Psoas muscle (tissue), 8 donors: ENCODE data around the gene B4GALNT1. TPM values are rescaled to one million over a fixed set of nuclear protein-coding genes. Genes with fewer than 3 reads are reported as not detected.
A peak's percentile ranks its signal among the peaks of the same experiment; 100 is the strongest.

ENCODE experiments used
- ATAC-seq, 4 donors: fragments of 200-7000 bp; cut with Tn5 transposase; one replicate each; pipeline ENCODE4 v1.9.1; 2020; ENCODE audit warnings: moderate library complexity in 3 of 4, mild to moderate bottlenecking in 2 of 4
- DNase-seq, 2 donors: peaks; one replicate each; pipeline ENCODE4 v3.0.0-alpha.2; 2020
- H3K27ac ChIP-seq: fragments of 200-600 bp; one replicate; pipeline ENCODE4 v1.8.0; 2022
- H3K27me3 ChIP-seq, 3 donors: fragments of 200-600 bp in 1 of 3; one replicate each; pipeline versions ENCODE4 v1.6.1 to v1.8.0; 2013 to 2022; ENCODE audit warnings: low read length in 2 of 3, mild to moderate bottlenecking in 2 of 3, moderate library complexity in 1 of 3; ENCODE audit not compliant: insufficient read depth in 3 of 3
- H3K36me3 ChIP-seq, 2 donors: fragments of 200-600 bp in 1 of 2; one replicate each; pipeline versions ENCODE4 v1.6.1 to v1.8.0; 2013 to 2022; ENCODE audit warnings: low read depth in 1 of 2, mild to moderate bottlenecking in 1 of 2, moderate library complexity in 1 of 2; ENCODE audit not compliant: insufficient read depth in 1 of 2
- H3K4me1 ChIP-seq: fragments of 200-600 bp; one replicate; pipeline ENCODE4 v1.8.0; 2022
- H3K4me3 ChIP-seq: fragments of 200-600 bp; one replicate; pipeline ENCODE4 v1.8.0; 2022; ENCODE audit warnings: mild to moderate bottlenecking
- H3K9me3 ChIP-seq: fragments of 200-600 bp; one replicate; pipeline ENCODE4 v1.8.0; 2022
- WGBS, 3 donors: extraction: QIAGEN DNeasy Blood & Tissue Kit; methylation state at CpG; one replicate each; pipeline versions ENCODE4 v1.1.6 to v1.1.7; 2013; 5-methylcytosine and 5-hydroxymethylcytosine counted together
- intact Hi-C, 2 donors: fragments of 100-400 bp; cut with DNase I; formaldehyde crosslinking; loops; one replicate each; pipeline versions ENCODE4 v1.11.0 to v1.14.2; 2022
- polyA plus RNA-seq, 3 donors: library from polyadenylated mRNA; stranded (reverse); fragments of 200-250 nt; gene quantifications; one replicate each; pipeline ENCODE4 v1.2.3, GENCODE V29; 2013
- total RNA-seq, 4 donors: library from RNA; stranded (reverse); fragmentation: NEBNext Ultra II Directional in 2 of 4; extraction: Animal tissue kit (Norgen Biotek cat#: 25700) in 2 of 4; gene quantifications; one replicate each; pipeline versions ENCODE4 v1.2.1 to v1.2.4, GENCODE V29; 2021 to 2023
- TF ChIP-seq, protein P1 (sequence below): fragments of 200-600 bp; IDR thresholded peaks from one replicate; pipeline ENCODE4 v1.8.0; 2022; ENCODE audit warnings: antibody characterized with exemption
- donor health status: healthy with polysubstance abuse.
- donor health status: DM: no; HTN: no; CAD: no; lungs with moderate emphysema.
- donor health status: Bipolar disorder and iron deficiency.
- donor health status: healthy.
- donor health status: DM: yes; HTN: yes; CAD: no.
- donor health status: DM: no; HTN: no; CAD: no.
- donor health status: DM: no; HTN: no; CAD: no.
- donor health status: DM: yes; HTN: yes; CAD: no.

Gene B4GALNT1
- total and polyA plus RNA-seq, 7 donors: 8.2 to 46.7 (median 10.0) TPM

DNA sequence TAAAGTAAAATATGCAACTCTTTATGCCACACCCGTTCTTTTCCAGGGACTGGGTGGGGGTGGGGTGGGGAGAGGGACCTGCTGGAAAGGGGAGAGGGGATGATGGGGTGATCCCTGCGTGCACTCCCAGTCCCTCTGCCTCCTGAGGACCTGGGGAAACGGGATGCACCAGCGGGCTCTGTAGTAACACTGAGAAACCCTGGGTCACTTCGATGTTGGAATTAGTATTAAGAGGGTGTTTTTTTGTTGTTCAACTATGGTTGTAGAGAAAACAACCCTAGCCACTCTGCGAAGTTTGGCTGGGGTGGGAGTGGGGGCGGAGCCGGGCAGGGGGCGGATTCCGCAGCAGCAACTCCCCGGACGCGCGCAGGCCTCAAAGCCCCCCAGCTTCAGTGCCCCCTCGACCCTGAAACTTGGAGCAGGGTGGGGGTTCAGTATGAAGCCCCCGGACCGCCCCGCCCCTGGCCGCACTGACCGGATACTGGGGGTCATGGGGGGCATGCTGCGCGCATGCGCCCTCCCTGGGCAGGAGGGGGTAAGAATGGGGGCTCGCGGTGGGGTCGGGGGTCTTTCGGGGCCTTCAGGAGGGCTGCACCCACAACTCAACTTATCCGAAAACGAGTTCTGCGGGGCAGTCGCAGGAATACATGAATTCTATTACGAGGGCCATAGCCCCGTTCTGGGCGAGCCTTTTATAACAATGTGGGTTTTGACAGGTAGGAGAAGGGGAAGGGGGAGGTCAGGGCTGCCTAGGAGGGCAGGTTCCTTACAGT, 23.0 kb downstream of the B4GALNT1 start:
- peaks cover 5% of the 10 kb centered on the region for H3K4me1 ChIP-seq
- intact Hi-C loops: no loop called here
- DNase-seq: peak; percentile 32 to 70

DNA sequence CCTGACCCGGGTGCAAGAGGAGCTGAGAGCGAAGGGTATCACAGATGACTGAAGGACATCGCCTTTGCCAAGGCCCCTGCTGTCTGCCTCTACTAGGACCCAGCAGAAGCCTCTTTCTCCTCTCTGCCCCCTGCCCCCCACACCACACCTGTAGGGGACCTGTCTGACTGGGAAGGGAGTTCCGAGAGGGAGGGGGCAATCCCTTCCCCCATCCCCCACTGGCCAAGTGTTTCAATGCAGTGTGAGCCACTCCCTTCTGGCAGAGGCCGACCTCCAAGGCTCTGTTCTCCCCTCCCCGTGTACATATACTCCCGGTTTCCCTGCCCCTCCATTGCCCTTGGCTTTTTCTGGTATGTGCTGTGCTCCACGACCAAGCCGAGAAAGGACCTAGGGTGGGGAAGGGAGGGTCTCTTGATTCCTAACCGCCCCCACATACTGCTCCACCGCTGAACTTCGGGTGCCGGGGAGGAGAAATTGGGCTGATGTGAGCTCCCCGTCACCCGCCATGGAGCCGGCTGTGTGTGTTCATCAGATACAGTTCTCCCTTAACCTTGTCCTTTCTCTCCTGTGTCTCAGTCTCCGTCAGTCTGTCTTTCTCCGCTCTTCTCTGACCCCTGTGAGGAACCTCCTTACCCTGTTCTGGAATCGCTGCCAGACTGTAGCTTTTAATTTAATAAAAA, 23.8 kb downstream of the B4GALNT1 start:
- ATAC-seq: no peak

More for the DNA sequence above, 23.0 kb downstream of the B4GALNT1 start:
- peak overlapping the region; percentile 70 for H3K4me3 ChIP-seq
- H3K36me3 ChIP-seq: no peaks in the 10 kb centered on the region
- peak in 1 of 4 donors; percentile 39 for ATAC-seq
- no peaks in the 10 kb centered on the region for H3K9me3 ChIP-seq
- 31 to 34% (median 32%) methylated on average over 33 to 34 of the region's 34 CpGs for WGBS, 3 donors
- peaks cover 0 to 76% (median 34%) of the 10 kb centered on the region in 3 donors for H3K27me3 ChIP-seq
- peak overlapping the region; percentile 66 for H3K27ac ChIP-seq
- TF ChIP-seq, protein P1, sequence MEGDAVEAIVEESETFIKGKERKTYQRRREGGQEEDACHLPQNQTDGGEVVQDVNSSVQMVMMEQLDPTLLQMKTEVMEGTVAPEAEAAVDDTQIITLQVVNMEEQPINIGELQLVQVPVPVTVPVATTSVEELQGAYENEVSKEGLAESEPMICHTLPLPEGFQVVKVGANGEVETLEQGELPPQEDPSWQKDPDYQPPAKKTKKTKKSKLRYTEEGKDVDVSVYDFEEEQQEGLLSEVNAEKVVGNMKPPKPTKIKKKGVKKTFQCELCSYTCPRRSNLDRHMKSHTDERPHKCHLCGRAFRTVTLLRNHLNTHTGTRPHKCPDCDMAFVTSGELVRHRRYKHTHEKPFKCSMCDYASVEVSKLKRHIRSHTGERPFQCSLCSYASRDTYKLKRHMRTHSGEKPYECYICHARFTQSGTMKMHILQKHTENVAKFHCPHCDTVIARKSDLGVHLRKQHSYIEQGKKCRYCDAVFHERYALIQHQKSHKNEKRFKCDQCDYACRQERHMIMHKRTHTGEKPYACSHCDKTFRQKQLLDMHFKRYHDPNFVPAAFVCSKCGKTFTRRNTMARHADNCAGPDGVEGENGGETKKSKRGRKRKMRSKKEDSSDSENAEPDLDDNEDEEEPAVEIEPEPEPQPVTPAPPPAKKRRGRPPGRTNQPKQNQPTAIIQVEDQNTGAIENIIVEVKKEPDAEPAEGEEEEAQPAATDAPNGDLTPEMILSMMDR: no peak

DNA sequence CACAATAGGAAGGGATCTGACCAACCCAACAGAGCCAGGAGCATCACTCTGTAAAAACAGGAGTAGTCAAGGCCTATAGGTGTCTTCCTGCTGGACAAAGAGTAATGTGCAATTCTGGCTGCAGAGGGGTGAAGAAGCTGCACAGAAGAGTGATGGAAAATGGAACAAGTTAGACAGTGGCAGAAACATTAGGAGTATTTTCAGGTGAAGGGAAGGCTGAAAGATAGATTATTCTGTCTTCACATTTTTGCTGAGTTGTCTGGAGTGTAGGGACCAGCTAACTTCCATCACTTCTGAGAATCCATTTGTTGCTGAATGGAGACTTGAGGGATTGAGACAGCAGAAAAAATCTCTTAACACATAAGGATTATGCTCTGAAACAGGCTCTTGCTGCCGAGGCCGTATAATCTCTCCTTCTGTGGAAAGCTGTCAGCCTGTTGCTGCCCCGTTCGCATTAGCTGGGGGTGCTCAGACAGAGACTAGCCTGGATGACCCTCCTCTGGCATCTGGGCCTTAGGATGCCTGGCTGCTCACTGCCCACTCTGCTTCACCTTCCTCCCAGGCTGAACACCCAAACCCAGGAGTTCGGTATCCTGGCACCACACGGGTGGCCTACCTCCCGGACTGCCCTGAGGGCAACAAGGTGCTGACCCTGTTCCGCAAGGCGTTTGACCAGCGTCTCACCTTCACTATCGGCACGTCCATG, 24.9 kb downstream of the B4GALNT1 start:
- peaks cover 0 to 69% (median 30%) of the 10 kb centered on the region in 3 donors for H3K27me3 ChIP-seq
- TF ChIP-seq, protein P1: no peak
- H3K27ac ChIP-seq: no peak overlapping the region
- H3K36me3 ChIP-seq: no peaks in the 10 kb centered on the region
- DNase-seq (no peak), ATAC-seq (no peak)
- no peak overlapping the region for H3K4me3 ChIP-seq
- intact Hi-C loops: no loop called here
- peaks cover 5% of the 10 kb centered on the region for H3K4me1 ChIP-seq
- WGBS, 3 donors: 75 to 85% (median 76%) methylated on average over 12 of the region's 12 CpGs
- no peaks in the 10 kb centered on the region for H3K9me3 ChIP-seq

More for the DNA sequence above, 23.8 kb downstream of the B4GALNT1 start:
- intact Hi-C loops: no loop called here
- H3K4me3 ChIP-seq: peak overlapping the region; percentile 70
- TF ChIP-seq, protein P1: no peak
- H3K27me3 ChIP-seq: peaks cover 0 to 79% (median 37%) of the 10 kb centered on the region in 3 donors
- H3K4me1 ChIP-seq: peaks cover 5% of the 10 kb centered on the region
- peak in 1 of 2 donors; percentile 45 for DNase-seq
- no peaks in the 10 kb centered on the region for H3K36me3 ChIP-seq
- peak overlapping the region; percentile 66 for H3K27ac ChIP-seq
- WGBS, 3 donors: 59 to 66% (median 63%) methylated on average over 19 of the region's 19 CpGs
- H3K9me3 ChIP-seq: no peaks in the 10 kb centered on the region

DNA sequence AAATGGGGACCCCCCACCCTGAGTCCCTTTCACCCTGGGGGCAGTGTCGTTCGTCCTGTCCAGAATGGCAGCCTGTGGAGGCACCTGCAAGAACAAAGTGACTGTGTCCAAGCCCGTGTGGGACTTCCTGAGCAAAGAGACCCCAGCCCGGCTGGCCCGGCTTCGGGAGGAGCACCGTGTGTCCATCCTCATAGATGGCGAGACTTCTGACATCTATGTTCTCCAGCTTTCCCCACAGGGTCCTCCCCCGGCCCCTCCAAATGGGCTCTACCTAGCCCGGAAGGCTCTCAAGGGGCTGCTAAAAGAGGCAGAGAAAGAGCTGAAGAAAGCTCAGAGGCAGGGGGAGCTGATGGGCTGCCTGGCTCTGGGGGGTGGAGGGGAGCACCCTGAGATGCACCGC, 26.2 kb downstream of the B4GALNT1 start:
- DNase-seq (peak in 1 of 2 donors; percentile 30), ATAC-seq (no peak)
- Histone ChIP-seq H3K9me3 (no peaks in the 10 kb centered on the region), H3K36me3 (peaks cover 0 to 6% of the 10 kb centered on the region in 2 donors), H3K4me1 (peaks cover 5% of the 10 kb centered on the region), H3K27me3 (peaks cover 0 to 56% (median 25%) of the 10 kb centered on the region in 3 donors), H3K4me3 (no peak overlapping the region), H3K27ac (no peak overlapping the region)
- TF ChIP-seq, protein P1: no peak
- WGBS, 3 donors: 85 to 86% (median 85%) methylated on average over 10 to 11 of the region's 11 CpGs
- intact Hi-C loops: no loop called here
